Activated CD4-positive, alpha-beta T cell treated with anti-CD3 and anti-CD28 coated beads for 48 hours (primary cell): ENCODE data around the gene MYCN.
"Not testable (repeated sequence)": the region's sequence is repeated elsewhere in the genome, so short reads cannot be mapped to it uniquely, and the experiment has no call there.

Experiments
- DNase-seq: peaks from one replicate; pipeline ENCODE4 v3.0.0-alpha.2; 2020

The MYCN gene

GRCh38 chr2:15939854-15940660 lies at the start of gene MYCN:
Gene MYCN, plus strand, starts transcription at chr2:15940550. Its CDS starts 1,515 bp downstream, at chr2:15942065.
- DNase-seq, result peak; percentile 63

- no peak for DNase-seq
These were observed 49.1 kb upstream of the MYCN start for GRCh38 chr2:15890936-15891905.

GRCh38 chr2:15892151-15892880 lies 48.0 kb upstream of the MYCN start:
- no peak for DNase-seq

GRCh38 chr2:15893085-15893484 lies 47.3 kb upstream of the MYCN start:
- no peak for DNase-seq

- no peak for DNase-seq
These were observed 46.5 kb upstream of the MYCN start for GRCh38 chr2:15893689-15894480.

- no peak for DNase-seq
These were observed 45.7 kb upstream of the MYCN start for GRCh38 chr2:15894481-15895144.

- DNase-seq, result no peak
These were observed 44.5 kb upstream of the MYCN start for GRCh38 chr2:15895615-15896469.

GRCh38 chr2:15896859-15897258 lies 43.5 kb upstream of the MYCN start:
- no peak for DNase-seq

- DNase-seq, result no peak
These were observed 42.8 kb upstream of the MYCN start for GRCh38 chr2:15897431-15898098.

- no peak for DNase-seq
These were observed 41.1 kb upstream of the MYCN start for GRCh38 chr2:15899327-15899612.

- DNase-seq, result no peak
These were observed 40.4 kb upstream of the MYCN start for GRCh38 chr2:15899751-15900493.

GRCh38 chr2:15901095-15901807 lies 39.1 kb upstream of the MYCN start:
- no peak for DNase-seq

GRCh38 chr2:15901808-15902130 lies 38.6 kb upstream of the MYCN start:
- no peak for DNase-seq

GRCh38 chr2:15903910-15904309 lies 36.4 kb upstream of the MYCN start:
- DNase-seq, result not testable (repeated sequence)

- DNase-seq, result no peak
These were observed 35.1 kb upstream of the MYCN start for GRCh38 chr2:15905267-15905645.

GRCh38 chr2:15905986-15906491 lies 34.3 kb upstream of the MYCN start:
- no peak for DNase-seq

- DNase-seq, result no peak
These were observed 33.6 kb upstream of the MYCN start for GRCh38 chr2:15906778-15907177.

GRCh38 chr2:15907461-15908324 lies 32.7 kb upstream of the MYCN start:
- DNase-seq, result no peak
